ENCODE measurements around the gene MFN2.
"Not testable (repeated sequence)": the region's sequence is repeated elsewhere in the genome, so short reads cannot be mapped to it uniquely, and the experiment has no call there.

DNA sequence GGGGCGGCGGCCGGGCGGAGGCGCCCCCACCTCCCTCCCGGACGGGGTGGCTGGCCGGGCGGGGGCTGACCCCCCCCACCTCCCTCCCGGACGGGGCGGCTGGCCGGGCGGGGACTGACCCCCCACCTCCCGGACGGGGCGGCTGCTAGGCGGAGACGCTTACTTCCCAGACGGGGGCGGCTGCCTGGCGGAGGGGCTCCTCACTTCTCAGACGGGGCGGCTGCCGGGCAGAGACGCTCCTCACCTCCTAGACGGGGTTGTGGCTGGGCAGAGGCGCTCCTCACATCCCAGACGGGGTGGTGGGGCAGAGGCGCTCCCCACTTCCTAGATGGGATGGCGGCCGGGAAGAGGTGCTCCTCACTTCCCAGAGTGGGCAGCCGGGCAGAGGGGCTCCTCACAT lies 28.1 kb downstream of the MFN2 start:
- TF ChIP-seq, protein P1, sequence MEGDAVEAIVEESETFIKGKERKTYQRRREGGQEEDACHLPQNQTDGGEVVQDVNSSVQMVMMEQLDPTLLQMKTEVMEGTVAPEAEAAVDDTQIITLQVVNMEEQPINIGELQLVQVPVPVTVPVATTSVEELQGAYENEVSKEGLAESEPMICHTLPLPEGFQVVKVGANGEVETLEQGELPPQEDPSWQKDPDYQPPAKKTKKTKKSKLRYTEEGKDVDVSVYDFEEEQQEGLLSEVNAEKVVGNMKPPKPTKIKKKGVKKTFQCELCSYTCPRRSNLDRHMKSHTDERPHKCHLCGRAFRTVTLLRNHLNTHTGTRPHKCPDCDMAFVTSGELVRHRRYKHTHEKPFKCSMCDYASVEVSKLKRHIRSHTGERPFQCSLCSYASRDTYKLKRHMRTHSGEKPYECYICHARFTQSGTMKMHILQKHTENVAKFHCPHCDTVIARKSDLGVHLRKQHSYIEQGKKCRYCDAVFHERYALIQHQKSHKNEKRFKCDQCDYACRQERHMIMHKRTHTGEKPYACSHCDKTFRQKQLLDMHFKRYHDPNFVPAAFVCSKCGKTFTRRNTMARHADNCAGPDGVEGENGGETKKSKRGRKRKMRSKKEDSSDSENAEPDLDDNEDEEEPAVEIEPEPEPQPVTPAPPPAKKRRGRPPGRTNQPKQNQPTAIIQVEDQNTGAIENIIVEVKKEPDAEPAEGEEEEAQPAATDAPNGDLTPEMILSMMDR (conservative IDR thresholded peaks at IDR 0.05) = not testable (repeated sequence)
- TF ChIP-seq EZH2 (IDR thresholded peaks at IDR 0.05; ENCODE audit: low read depth) = not testable (repeated sequence)
